ENCODE results near the gene IGFBP2. TPM values are rescaled to one million over a fixed set of nuclear protein-coding genes. Genes with fewer than 3 reads are reported as not detected.

IGFBP2 gene
- total RNA-seq, 1 experiment from 2014 or later, result 175 TPM

- peaks cover 36% of the 10 kb centered on the region for H3K4me1 ChIP-seq
- no peaks in the 10 kb centered on the region for H3K9me3 ChIP-seq (replicated peaks)
- no peak overlapping the region for H3K27ac ChIP-seq
- no peak for DNase-seq
- no peak overlapping the region for H3K4me3 ChIP-seq
- H3K36me3 ChIP-seq, result no peaks in the 10 kb centered on the region
- H3K27me3 ChIP-seq, result no peaks in the 10 kb centered on the region
Observed at GRCh38 chr2:216622526-216622925, 10.7 kb upstream of the IGFBP2 start.

DNA sequence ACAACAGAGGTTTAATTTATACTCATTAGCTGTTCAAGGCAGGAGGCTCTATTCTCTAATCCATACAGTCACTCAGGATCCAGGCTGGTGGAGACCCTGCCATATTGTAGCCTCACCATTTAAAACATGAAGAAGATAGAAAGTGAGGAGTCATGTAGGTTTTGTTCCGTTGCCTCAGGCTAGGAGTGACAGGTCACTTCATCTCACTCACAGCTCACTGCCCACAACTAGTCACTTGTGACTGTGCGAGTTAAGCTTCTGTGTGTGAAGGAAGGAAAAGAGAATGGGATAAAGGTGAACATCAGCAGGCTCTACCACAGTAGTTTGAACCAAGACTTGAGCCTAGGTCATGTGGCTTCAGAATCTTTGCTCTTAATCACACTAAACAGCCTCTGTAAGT, 9.0 kb upstream of the IGFBP2 start:
- DNase-seq, result no peak
- Histone ChIP-seq H3K4me1 (peaks cover 24% of the 10 kb centered on the region), H3K27me3 (no peaks in the 10 kb centered on the region), H3K36me3 (no peaks in the 10 kb centered on the region), H3K27ac (no peak overlapping the region), H3K9me3 (replicated peaks) (no peaks in the 10 kb centered on the region), H3K4me3 (no peak overlapping the region)

- H3K27ac ChIP-seq, result no peak overlapping the region
- no peaks in the 10 kb centered on the region for H3K27me3 ChIP-seq
- H3K4me3 ChIP-seq, result no peak overlapping the region
- H3K4me1 ChIP-seq, result peaks cover 4% of the 10 kb centered on the region
- no peaks in the 10 kb centered on the region for H3K9me3 ChIP-seq (replicated peaks)
- no peak for DNase-seq
- no peaks in the 10 kb centered on the region for H3K36me3 ChIP-seq
Observed at GRCh38 chr2:216626168-216626874, 6.9 kb upstream of the IGFBP2 start.

GRCh38 chr2:216626875-216627245, 6.4 kb upstream of the IGFBP2 start:
- Histone ChIP-seq H3K36me3 (no peaks in the 10 kb centered on the region), H3K4me3 (no peak overlapping the region), H3K4me1 (no peaks in the 10 kb centered on the region; the same call in 1 of the 2 replicates), H3K27me3 (no peaks in the 10 kb centered on the region), H3K9me3 (replicated peaks) (no peaks in the 10 kb centered on the region), H3K27ac (no peak overlapping the region)
- DNase-seq, result no peak

- no peak overlapping the region for H3K27ac ChIP-seq
- no peak overlapping the region for H3K4me3 ChIP-seq
Observed at GRCh38 chr2:216629784-216630183, 3.4 kb upstream of the IGFBP2 start.

DNA sequence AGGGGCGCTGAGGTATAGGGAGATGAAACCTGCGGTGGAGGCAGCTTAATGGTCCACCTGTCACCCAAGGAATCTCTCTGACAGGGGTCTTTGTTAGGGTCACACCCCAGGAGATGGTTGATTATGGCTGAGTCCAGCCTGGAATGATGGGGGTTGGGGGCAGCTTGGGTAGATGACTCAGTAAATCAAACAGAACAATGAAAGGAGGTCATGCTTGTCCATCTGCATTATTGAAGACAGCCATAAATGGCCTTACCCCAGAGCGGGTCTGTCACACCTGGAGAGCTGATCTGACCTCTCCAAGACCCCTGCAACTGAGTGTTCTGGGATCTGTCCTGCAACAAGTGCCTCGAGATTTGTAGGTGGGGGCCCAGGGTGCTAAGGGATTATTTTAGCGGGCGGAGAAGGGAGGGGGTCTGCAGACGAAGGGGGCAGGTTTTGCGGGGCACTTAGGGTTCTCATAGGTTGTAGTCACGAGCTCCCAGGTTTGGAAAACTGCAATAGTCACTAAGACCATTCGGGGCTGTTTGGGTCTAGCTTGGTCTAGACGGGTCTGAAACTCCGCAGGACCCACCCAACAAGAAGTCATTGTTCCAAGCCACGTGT, 771 bp upstream of the IGFBP2 start:
- DNase-seq, result no peak
- Histone ChIP-seq H3K9me3 (replicated peaks) (no peaks in the 10 kb centered on the region), H3K4me3 (peak overlapping the region; percentile 79), H3K27me3 (no peaks in the 10 kb centered on the region), H3K27ac (0 out of 2 replicates have a peak overlapping the region, but pooled peaks have one; percentile 24), H3K4me1 (peaks cover 8% of the 10 kb centered on the region), H3K36me3 (no peaks in the 10 kb centered on the region)

More at GRCh38 chr2:216629784-216630183, 3.4 kb upstream of the IGFBP2 start:
- H3K4me1 ChIP-seq, result peaks cover 6% of the 10 kb centered on the region; the same call in 1 of the 2 replicates
- no peaks in the 10 kb centered on the region for H3K9me3 ChIP-seq (replicated peaks)
- H3K36me3 ChIP-seq, result no peaks in the 10 kb centered on the region
- H3K27me3 ChIP-seq, result no peaks in the 10 kb centered on the region
- no peak for DNase-seq

DNA sequence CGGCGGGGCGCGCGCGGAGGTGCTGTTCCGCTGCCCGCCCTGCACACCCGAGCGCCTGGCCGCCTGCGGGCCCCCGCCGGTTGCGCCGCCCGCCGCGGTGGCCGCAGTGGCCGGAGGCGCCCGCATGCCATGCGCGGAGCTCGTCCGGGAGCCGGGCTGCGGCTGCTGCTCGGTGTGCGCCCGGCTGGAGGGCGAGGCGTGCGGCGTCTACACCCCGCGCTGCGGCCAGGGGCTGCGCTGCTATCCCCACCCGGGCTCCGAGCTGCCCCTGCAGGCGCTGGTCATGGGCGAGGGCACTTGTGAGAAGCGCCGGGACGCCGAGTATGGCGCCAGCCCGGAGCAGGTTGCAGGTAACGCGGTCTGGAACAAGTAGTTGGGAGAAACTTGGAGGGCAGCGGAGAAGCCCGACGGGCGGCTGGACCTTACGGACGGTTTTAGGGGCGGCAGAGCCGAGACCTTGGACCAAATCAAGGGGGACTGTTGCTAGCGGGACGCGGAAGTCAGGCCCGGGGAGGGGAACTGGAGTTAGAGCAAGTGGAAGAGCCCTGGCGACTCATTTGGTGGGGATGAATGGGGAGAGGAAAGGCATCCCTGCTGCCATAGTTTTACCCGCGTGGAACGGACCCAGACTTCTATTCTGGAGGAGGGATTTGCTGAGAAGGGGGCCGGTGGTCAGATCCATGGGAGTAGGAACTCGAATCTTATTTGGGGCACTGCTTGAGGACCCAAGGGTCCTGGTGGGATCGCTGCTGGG, 573 bp downstream of the IGFBP2 start:
- Histone ChIP-seq H3K27me3 (no peaks in the 10 kb centered on the region), H3K9me3 (replicated peaks) (no peaks in the 10 kb centered on the region), H3K4me3 (peak overlapping the region; percentile 79), H3K36me3 (no peaks in the 10 kb centered on the region), H3K4me1 (peaks cover 8% of the 10 kb centered on the region), H3K27ac (no peak overlapping the region; the same call in 1 of the 2 replicates)
- peak; percentile 36 to 49 for DNase-seq

DNA sequence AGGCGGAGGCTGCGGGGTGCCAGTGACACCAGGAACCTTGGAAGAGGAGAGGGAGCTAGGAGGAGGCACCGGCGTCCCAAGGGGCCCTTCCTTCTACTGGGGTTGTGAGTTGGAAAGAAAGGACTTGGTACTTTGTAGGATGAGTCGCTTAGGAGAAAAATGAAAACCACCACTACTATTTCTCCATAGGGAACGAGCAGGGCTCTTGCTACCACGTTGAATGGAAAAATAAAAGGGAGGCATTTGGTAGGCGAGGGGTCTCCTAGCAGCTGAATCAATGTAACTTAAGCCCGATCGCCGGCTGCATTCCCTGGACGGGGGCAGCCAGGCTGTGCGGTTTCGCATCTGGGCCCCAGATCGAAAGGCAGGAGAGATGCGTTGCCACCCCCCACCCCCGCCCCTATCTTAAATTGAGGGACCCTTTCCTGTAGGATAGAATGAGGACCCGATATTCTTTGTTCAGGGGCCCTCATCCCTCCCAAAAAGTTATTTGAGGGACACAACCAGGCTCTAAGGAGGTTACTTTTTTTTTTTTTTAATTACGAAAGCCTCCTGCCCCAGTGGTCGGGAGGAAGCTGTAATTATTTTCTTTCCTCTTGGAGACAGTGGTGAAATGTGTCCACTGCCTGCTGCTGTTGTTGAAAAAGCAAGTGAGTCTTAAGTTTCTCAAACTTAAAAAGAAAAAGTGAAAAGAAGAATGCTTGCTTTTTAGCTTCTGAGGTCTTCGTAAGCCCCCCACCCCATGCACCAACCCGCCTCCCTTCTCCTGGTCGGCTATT, 1.3 kb downstream of the IGFBP2 start:
- no peaks in the 10 kb centered on the region for H3K27me3 ChIP-seq
- H3K4me1 ChIP-seq, result peaks cover 8% of the 10 kb centered on the region
- peak; percentile 43 to 57 for DNase-seq
- no peaks in the 10 kb centered on the region for H3K9me3 ChIP-seq (replicated peaks)
- H3K36me3 ChIP-seq, result no peaks in the 10 kb centered on the region
- H3K27ac ChIP-seq, result peak overlapping the region; percentile 43
- H3K4me3 ChIP-seq, result peak overlapping the region; percentile 79

DNA sequence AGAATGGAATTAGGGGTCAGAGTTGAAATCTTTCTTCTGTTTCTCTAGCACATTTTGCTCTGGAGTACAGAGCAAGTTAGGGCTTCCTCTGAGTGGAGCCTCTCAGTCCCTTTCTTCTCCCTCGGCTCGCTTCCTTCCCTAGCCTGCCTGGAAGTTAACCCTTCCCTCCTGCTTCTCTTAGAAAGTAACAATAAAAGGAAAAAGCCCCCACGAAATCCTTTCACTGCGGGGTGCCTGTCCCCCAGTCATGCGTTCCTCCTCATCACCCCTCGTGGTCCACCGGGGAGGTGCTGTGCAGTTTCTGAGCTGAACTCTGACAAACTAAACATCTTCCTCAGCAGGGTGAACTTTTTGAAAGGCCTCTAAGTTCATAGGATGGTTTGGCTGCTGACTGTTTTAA, 2.0 kb downstream of the IGFBP2 start:
- H3K4me1 ChIP-seq, result peaks cover 8% of the 10 kb centered on the region
- H3K36me3 ChIP-seq, result no peaks in the 10 kb centered on the region
- peak in 1 of 2 experiments; percentile 37 for DNase-seq
- H3K27me3 ChIP-seq, result no peaks in the 10 kb centered on the region
- peak overlapping the region; percentile 43 for H3K27ac ChIP-seq
- no peaks in the 10 kb centered on the region for H3K9me3 ChIP-seq (replicated peaks)
- H3K4me3 ChIP-seq, result peak overlapping the region; percentile 79

- Histone ChIP-seq H3K27ac (peak overlapping the region; percentile 43; the same call in 1 of the 2 replicates), H3K9me3 (replicated peaks) (no peaks in the 10 kb centered on the region), H3K4me1 (peaks cover 8% of the 10 kb centered on the region), H3K36me3 (no peaks in the 10 kb centered on the region), H3K27me3 (no peaks in the 10 kb centered on the region), H3K4me3 (peak overlapping the region; percentile 79)
- peak; percentile 74 to 75 for DNase-seq
Observed at GRCh38 chr2:216635701-216636550, 2.7 kb downstream of the IGFBP2 start.

DNA sequence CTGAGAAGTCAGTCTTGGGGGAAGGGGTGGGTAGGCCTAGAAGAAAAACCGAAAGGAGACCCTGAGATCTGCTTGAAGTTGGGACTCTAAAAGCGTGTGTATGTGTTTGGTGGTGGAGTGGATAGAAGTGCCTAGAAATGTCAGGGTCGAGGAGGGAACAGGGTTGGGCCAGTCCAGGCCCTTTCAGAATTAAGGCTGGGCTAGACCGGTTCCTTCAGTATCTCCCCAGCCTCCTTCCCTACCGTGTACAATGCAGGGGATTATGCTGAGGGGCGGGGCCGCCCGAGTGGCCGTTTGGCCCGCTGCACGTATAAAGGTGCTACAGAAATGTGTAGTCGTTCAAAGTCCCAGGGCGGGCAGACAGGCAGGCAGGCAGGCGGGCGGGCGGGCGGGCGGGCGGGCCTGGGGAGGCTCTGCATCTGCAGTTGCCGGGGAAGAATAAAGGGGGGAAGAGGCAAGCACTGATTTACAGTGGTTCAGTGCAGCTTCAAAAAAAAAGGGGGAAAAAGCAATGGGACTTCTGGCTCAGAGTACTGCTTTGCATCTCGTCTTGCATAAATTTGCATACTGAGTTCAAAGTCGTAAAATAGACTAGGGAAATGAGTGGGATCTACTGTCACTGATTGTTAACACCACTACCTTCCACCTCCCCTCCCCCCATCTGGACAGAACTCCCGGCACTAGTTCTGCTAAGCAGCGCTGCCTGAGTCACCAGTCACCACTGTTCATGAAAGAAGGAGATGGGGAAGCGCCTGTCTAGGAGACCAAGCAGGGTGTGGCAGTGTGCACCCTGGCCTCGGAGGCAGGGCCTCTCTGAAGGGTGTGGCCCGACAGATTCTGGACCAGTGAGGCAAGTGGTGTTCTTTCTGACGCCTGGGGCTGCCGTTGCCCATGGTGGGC, 3.6 kb downstream of the IGFBP2 start:
- H3K4me3 ChIP-seq, result peak overlapping the region; percentile 79
- no peaks in the 10 kb centered on the region for H3K27me3 ChIP-seq
- H3K27ac ChIP-seq, result peak overlapping the region; percentile 43; the same call in 1 of the 2 replicates
- H3K36me3 ChIP-seq, result 0 out of 2 replicates have a peak, but pooled peaks cover 4% of the 10 kb centered on the region
- peak; percentile 33 to 42 for DNase-seq
- no peaks in the 10 kb centered on the region for H3K9me3 ChIP-seq (replicated peaks)
- H3K4me1 ChIP-seq, result peaks cover 8% of the 10 kb centered on the region

DNA sequence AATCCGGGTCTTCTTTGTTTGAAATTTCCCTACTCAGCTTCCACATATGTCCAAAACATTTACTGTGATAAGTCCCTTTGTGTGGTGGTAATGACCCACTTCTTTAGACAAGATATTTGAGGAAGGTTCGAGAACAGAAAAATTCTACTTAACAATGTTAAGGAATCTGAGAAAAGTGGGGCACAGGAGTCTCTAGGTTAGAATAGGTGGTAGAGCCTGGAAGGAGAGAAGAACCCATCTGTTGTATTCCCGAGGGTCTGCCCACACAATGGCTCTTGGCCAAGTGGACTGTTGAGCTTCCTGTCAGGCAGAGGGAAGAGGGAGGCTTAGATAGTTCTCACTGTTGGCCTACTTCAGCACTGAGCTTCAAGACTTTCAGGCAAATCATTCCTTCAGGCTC, 4.3 kb downstream of the IGFBP2 start:
- Histone ChIP-seq H3K36me3 (0 out of 2 replicates have a peak, but pooled peaks cover 4% of the 10 kb centered on the region), H3K4me3 (no peak overlapping the region), H3K9me3 (replicated peaks) (no peaks in the 10 kb centered on the region), H3K27ac (no peak overlapping the region), H3K27me3 (no peaks in the 10 kb centered on the region), H3K4me1 (peaks cover 3% of the 10 kb centered on the region)
- DNase-seq, result no peak
